Upper lobe of right lung (tissue), 1 donor: Measurements from ENCODE around the gene IL1RAPL1. TPM values are rescaled to one million over a fixed set of nuclear protein-coding genes. Genes with fewer than 3 reads are reported as not detected.

Experiments used
- ATAC-seq: fragments of 200-7000 bp; cut with Tn5 transposase; one replicate; pipeline ENCODE4 v1.9.1; 2020; ENCODE audit warnings: mild to moderate bottlenecking, moderate library complexity
- DNase-seq: peaks from one replicate; pipeline ENCODE4 v3.0.0-alpha.2; 2020
- H3K27ac ChIP-seq: fragments of 200-600 bp; one replicate; pipeline ENCODE4 v1.8.0; 2022
- H3K27me3 ChIP-seq: fragments of 200-600 bp; one replicate; pipeline ENCODE4 v1.8.0; 2022; ENCODE audit warnings: mild to moderate bottlenecking
- H3K36me3 ChIP-seq: fragments of 200-600 bp; one replicate; pipeline ENCODE4 v1.8.0; 2022
- H3K4me1 ChIP-seq: fragments of 200-600 bp; one replicate; pipeline ENCODE4 v1.8.0; 2022
- H3K4me3 ChIP-seq: fragments of 200-600 bp; one replicate; pipeline ENCODE4 v1.8.0; 2022; ENCODE audit warnings: mild to moderate bottlenecking
- H3K9me3 ChIP-seq: fragments of 200-600 bp; one replicate; pipeline ENCODE4 v1.8.0; 2022
- intact Hi-C: fragments of 100-400 bp; cut with DNase I; formaldehyde crosslinking; loops from one replicate; pipeline ENCODE4 v1.11.0; 2022
- microRNA-seq: library from miRNA; unstranded; fragments of <30 nt; microRNA quantifications from one replicate; pipeline ENCODE4 v1.2.0, GENCODE V29; 2020; ENCODE audit warnings: borderline microRNAs expressed
- total RNA-seq: library from RNA; stranded (reverse); fragmentation: NEBNext Ultra II Directional; extraction: Animal tissue kit (Norgen Biotek cat#: 25700); gene quantifications from one replicate; pipeline ENCODE4 v1.2.1, GENCODE V29; 2021
- TF ChIP-seq, protein P1 (sequence below): fragments of 200-600 bp; IDR thresholded peaks from one replicate; pipeline ENCODE4 v1.8.0; 2022; ENCODE audit warnings: antibody characterized with exemption
- donor health status: DM: no; HTN: yes; CAD: no; lungs with severe emphysema.

Gene IL1RAPL1
- total RNA-seq, 1 donor from 2014 or later = not detected

- DNase-seq = no peak
- no peak for ATAC-seq
- Histone ChIP-seq H3K27me3 (no peaks in the 10 kb centered on the region), H3K4me3 (no peak overlapping the region), H3K4me1 (no peaks in the 10 kb centered on the region), H3K27ac (no peak overlapping the region), H3K9me3 (no peaks in the 10 kb centered on the region), H3K36me3 (no peaks in the 10 kb centered on the region)
- TF ChIP-seq, protein P1, sequence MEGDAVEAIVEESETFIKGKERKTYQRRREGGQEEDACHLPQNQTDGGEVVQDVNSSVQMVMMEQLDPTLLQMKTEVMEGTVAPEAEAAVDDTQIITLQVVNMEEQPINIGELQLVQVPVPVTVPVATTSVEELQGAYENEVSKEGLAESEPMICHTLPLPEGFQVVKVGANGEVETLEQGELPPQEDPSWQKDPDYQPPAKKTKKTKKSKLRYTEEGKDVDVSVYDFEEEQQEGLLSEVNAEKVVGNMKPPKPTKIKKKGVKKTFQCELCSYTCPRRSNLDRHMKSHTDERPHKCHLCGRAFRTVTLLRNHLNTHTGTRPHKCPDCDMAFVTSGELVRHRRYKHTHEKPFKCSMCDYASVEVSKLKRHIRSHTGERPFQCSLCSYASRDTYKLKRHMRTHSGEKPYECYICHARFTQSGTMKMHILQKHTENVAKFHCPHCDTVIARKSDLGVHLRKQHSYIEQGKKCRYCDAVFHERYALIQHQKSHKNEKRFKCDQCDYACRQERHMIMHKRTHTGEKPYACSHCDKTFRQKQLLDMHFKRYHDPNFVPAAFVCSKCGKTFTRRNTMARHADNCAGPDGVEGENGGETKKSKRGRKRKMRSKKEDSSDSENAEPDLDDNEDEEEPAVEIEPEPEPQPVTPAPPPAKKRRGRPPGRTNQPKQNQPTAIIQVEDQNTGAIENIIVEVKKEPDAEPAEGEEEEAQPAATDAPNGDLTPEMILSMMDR = no peak
- intact Hi-C loops = no loop called here
Observed at GRCh38 chrX:30005813-30006212, 1418.6 kb downstream of the IL1RAPL1 start.

Small RNA genes lying within 50 kb of the gene (microRNA-seq; reads per million reads assigned to microRNA genes)
- not detected for gene MIR4666B
